GM23338 (cell line): ENCODE results near the gene AKAP13. TPM values are rescaled to one million over a fixed set of nuclear protein-coding genes. Genes with fewer than 3 reads are reported as not detected.

Source experiments
- ATAC-seq: fragments of 200-7000 bp; cut with Tn5 transposase; 3 replicates; pipeline ENCODE4 v1.9.1; 2020
- DNase-seq: peaks from one replicate; pipeline ENCODE4 v3.0.0-alpha.2; 2015; ENCODE audit warnings: low spot score
- H2AFZ ChIP-seq: fragments of 200-600 bp; sonication (generic); 2 replicates; pipeline ENCODE4 v1.8.0; 2016; ENCODE audit warnings: antibody characterized with exemption, mild to moderate bottlenecking, moderate library complexity
- H3F3A ChIP-seq: fragments of 200-600 bp; sonication (generic); replicated peaks from 2 replicates; pipeline ENCODE4 v1.8.0; 2017; ENCODE audit warnings: antibody characterized with exemption, mixed run types, low read depth
- H3K27ac ChIP-seq: fragments of 200-600 bp; sonication (generic); 2 replicates; pipeline ENCODE4 v1.6.1; 2016; ENCODE audit warnings: low read depth
- H3K27me3 ChIP-seq: fragments of 200-600 bp; sonication (generic); 2 replicates; pipeline ENCODE4 v1.8.0; 2016; ENCODE audit warnings: mild to moderate bottlenecking, mixed run types, moderate library complexity; ENCODE audit not compliant: insufficient read depth
- H3K36me3 ChIP-seq: fragments of 200-600 bp; sonication (generic); 2 replicates; pipeline ENCODE4 v1.8.0; 2016; ENCODE audit warnings: mild to moderate bottlenecking; ENCODE audit not compliant: insufficient read depth
- H3K4me1 ChIP-seq: fragments of 200-600 bp; sonication (generic); 2 replicates; pipeline ENCODE4 v1.8.0; 2016; ENCODE audit warnings: mild to moderate bottlenecking, moderate library complexity; ENCODE audit not compliant: insufficient read depth
- H3K4me2 ChIP-seq: fragments of 200-600 bp; sonication (generic); 2 replicates; pipeline ENCODE4 v1.7.1; 2017; ENCODE audit warnings: mixed run types
- H3K4me3 ChIP-seq: fragments of 200-600 bp; sonication (generic); 2 replicates; pipeline ENCODE4 v1.6.1; 2016; ENCODE audit warnings: mixed run types
- H3K79me2 ChIP-seq: fragments of 200-600 bp; sonication (generic); replicated peaks from 2 replicates; pipeline ENCODE4 v1.8.0; 2017; ENCODE audit warnings: mild to moderate bottlenecking; ENCODE audit not compliant: insufficient read depth
- H3K9me2 ChIP-seq: fragments of 200-600 bp; sonication (generic); 2 replicates; pipeline ENCODE4 v1.8.0; 2017; ENCODE audit not compliant: insufficient read depth
- H4K20me1 ChIP-seq: fragments of 200-600 bp; sonication (generic); replicated peaks from 2 replicates; pipeline ENCODE4 v1.8.0; 2017; ENCODE audit warnings: mild to moderate bottlenecking; ENCODE audit not compliant: insufficient read depth
- H3K27ac Mint-ChIP-seq: 2 replicates; pipeline ENCODE4 v1.8.0; 2020; ENCODE audit warnings: inconsistent platforms, mild to moderate bottlenecking, moderate library complexity, mixed read lengths
- H3K27me3 Mint-ChIP-seq: 3 replicates; pipeline ENCODE4 v1.8.0; 2022; ENCODE audit warnings: low read depth, mild to moderate bottlenecking, moderate library complexity, mixed read lengths, inconsistent platforms; ENCODE audit not compliant: insufficient read depth, poor library complexity
- H3K36me3 Mint-ChIP-seq: 3 replicates; pipeline ENCODE4 v1.8.0; 2021; ENCODE audit warnings: low read depth, mild to moderate bottlenecking, inconsistent platforms, moderate library complexity, mixed read lengths
- H3K4me1 Mint-ChIP-seq: 3 replicates; pipeline ENCODE4 v1.8.0; 2020; ENCODE audit warnings: mild to moderate bottlenecking, inconsistent platforms, mixed read lengths
- H3K4me3 Mint-ChIP-seq: 3 replicates; pipeline ENCODE4 v1.8.0; 2021; ENCODE audit warnings: moderate library complexity, mild to moderate bottlenecking, inconsistent platforms, mixed read lengths
- H3K9me3 Mint-ChIP-seq: 3 replicates; pipeline ENCODE4 v1.8.0; 2020; ENCODE audit warnings: moderate library complexity, mild to moderate bottlenecking, inconsistent platforms, mixed read lengths
- EZH2phosphoT487 ChIP-seq: fragments of 200-600 bp; sonication (generic); IDR thresholded peaks from one replicate; pipeline ENCODE4 v1.8.1; 2018; ENCODE audit warnings: antibody characterized with exemption; ENCODE audit not compliant: unreplicated experiment
- ZNF331 ChIP-seq: fragments of 250-450 bp; sonication (Bioruptor Pico); IDR thresholded peaks from 2 replicates; pipeline ENCODE4 v1.5.0; 2020; ENCODE audit warnings: low read depth, mild to moderate bottlenecking, moderate library complexity
- ZNF462 ChIP-seq: fragments of 250-450 bp; sonication (Bioruptor Pico); IDR thresholded peaks from 2 replicates; pipeline ENCODE4 v1.5.0; 2020; ENCODE audit warnings: mild to moderate bottlenecking, moderate library complexity
- polyA plus RNA-seq: library from polyadenylated mRNA; unstranded; fragments of >200 nt; fragmentation: Nextera tagmentation; extraction: Ambion mirVana; gene quantifications from 2 replicates; pipeline ENCODE4 v1.2.1, GENCODE V29; 2016
- total RNA-seq: library from RNA; depleted of rRNA; stranded (reverse); fragments of >200 nt; shearing (Covaris generic); gene quantifications from 2 replicates; pipeline ENCODE4 v1.2.3, GENCODE V29; 2014

AKAP13 gene
- total and polyA plus RNA-seq, 2 experiments from 2014 or later: 46.2 to 60.7 TPM

GRCh38 chr15:85377269-85377668, 3.1 kb upstream of the AKAP13 start (continued):
- TF ChIP-seq ZNF331 (CRISPR knock-in tag): no peak
- TF ChIP-seq EZH2phosphoT487: no peak

GRCh38 chr15:85377986-85378385, 2.4 kb upstream of the AKAP13 start:
- peaks cover 14% of the 10 kb centered on the region for H4K20me1 ChIP-seq
- no peak overlapping the region for H3K4me3 ChIP-seq
- H2AFZ ChIP-seq: no peak overlapping the region
- no peak for TF ChIP-seq ZNF462 (CRISPR knock-in tag)
- DNase-seq: no peak
- H3K4me1 ChIP-seq: peaks cover 6% of the 10 kb centered on the region; the same call in 1 of the 2 replicates
- Mint-ChIP-seq H3K36me3 (no peaks in the 10 kb centered on the region), H3K9me3 (no peaks in the 10 kb centered on the region), H3K27ac (no peak overlapping the region), H3K27me3 (peaks cover 3% of the 10 kb centered on the region), H3K4me1 (peaks cover 19% of the 10 kb centered on the region), H3K4me3 (no peak overlapping the region)
- H3F3A ChIP-seq: no peaks in the 10 kb centered on the region
- no peaks in the 10 kb centered on the region for H3K36me3 ChIP-seq
- H3K4me2 ChIP-seq: no peak overlapping the region
- no peaks in the 10 kb centered on the region for H3K9me2 ChIP-seq
- no peaks in the 10 kb centered on the region for H3K27me3 ChIP-seq
- H3K79me2 ChIP-seq: peaks cover 19% of the 10 kb centered on the region
- H3K27ac ChIP-seq: no peak overlapping the region
- no peak for ATAC-seq
